Measurements from ENCODE around the gene ATP6V0B. TPM values are rescaled to one million over a fixed set of nuclear protein-coding genes. Genes with fewer than 3 reads are reported as not detected.

The ATP6V0B gene
- total and polyA plus RNA-seq, 2 of the 8 experiments (the other 6 are each of a cell fraction or from before 2014, with no cell fraction given): 105 to 308 TPM

- Histone ChIP-seq H2BK120ac (replicated peaks; ENCODE audit: low read depth, low read length) (no peak overlapping the region), H3K56ac (replicated peaks; ENCODE audit: insufficient read length, low read depth, low read length) (no peak overlapping the region), H2BK5ac (ENCODE audit: low read depth, low read length) (no peak overlapping the region), H3K9ac (replicated peaks in 1 of 4; ENCODE audit: extremely low read depth in 1 of 4, low read depth in 3 of 4, low read length in 3 of 4) (no peak overlapping the region), H3K23me2 (ENCODE audit: low read depth, low read length) (peaks cover 11% of the 10 kb centered on the region; the same call in 1 of the 2 replicates), H3K4me2 (ENCODE audit: insufficient read depth in 1 of 2, low read depth in 2 of 2, low read length in 2 of 2) (peak overlapping the region; percentile 89 to 93; a peak in 3 of 4 replicates), H3K4ac (replicated peaks; ENCODE audit: insufficient read length, low read depth, low read length) (no peak overlapping the region), H3K79me2 (ENCODE audit: control insufficient read depth in 1 of 2, insufficient read depth in 2 of 2, low read length in 2 of 2) (no peaks in the 10 kb centered on the region), H3K4me3 (ENCODE audit: extremely low read depth in 1 of 4, insufficient read depth in 2 of 4, low read depth in 3 of 4, low read length in 4 of 4) (peak overlapping the region in 1 of 4 experiments; percentile 69; a peak in 1 of 8 replicates), H2BK12ac (ENCODE audit: low read depth, low read length) (no peak overlapping the region), H3K36me3 (ENCODE audit: control insufficient read depth in 2 of 4, insufficient read depth in 4 of 4, low read length in 3 of 4) (no peaks in the 10 kb centered on the region; a peak in 1 of 8 replicates), H2BK20ac (ENCODE audit: low read length) (no peak overlapping the region), H2BK15ac (ENCODE audit: low read length) (no peak overlapping the region), H4K8ac (ENCODE audit: extremely low read depth, insufficient read depth, low read length) (peak overlapping the region; percentile 17; the same call in 1 of the 2 replicates), H3K27me3 (replicated peaks in 1 of 4; ENCODE audit: control insufficient read depth in 3 of 4, extremely low read depth in 1 of 4, insufficient read depth in 3 of 4, low read length in 3 of 4) (peaks cover 0 to 8% (median 4%) of the 10 kb centered on the region in 4 experiments; a peak in 4 of 7 replicates), H3K18ac (ENCODE audit: extremely low read depth, low read length) (no peak overlapping the region), H3K23ac (ENCODE audit: insufficient read length) (no peak overlapping the region), H2AFZ (ENCODE audit: low read length) (no peak overlapping the region), H3K9me3 (ENCODE audit: insufficient read depth in 2 of 2, low read depth in 1 of 2, low read length in 1 of 2) (no peaks in the 10 kb centered on the region), H3K14ac (ENCODE audit: insufficient read length) (no peak overlapping the region), H3K27ac (ENCODE audit: low read depth, low read length) (no peak overlapping the region), H2AK5ac (ENCODE audit: low read depth, low read length) (no peak overlapping the region), H4K91ac (replicated peaks; ENCODE audit: insufficient read length, low read length) (no peak overlapping the region), H4K20me1 (replicated peaks in 1 of 2; ENCODE audit: control insufficient read depth in 1 of 2, insufficient read depth in 2 of 2, low read length in 2 of 2) (peaks cover 7 to 8% of the 10 kb centered on the region in 2 experiments), H3K4me1 (replicated peaks in 1 of 4; ENCODE audit: control insufficient read depth in 3 of 4, insufficient read depth in 4 of 4, low read length in 3 of 4) (peaks cover 13 to 39% (median 31%) of the 10 kb centered on the region in 4 experiments), H3K79me1 (ENCODE audit: low read depth, low read length) (no peaks in the 10 kb centered on the region), H4K5ac (ENCODE audit: insufficient read length, low read depth, low read length) (no peak overlapping the region)
- ChIA-PET POLR2A (ENCODE audit: partially characterized antibody) (interaction anchor here (1.2 to 8.0 kb wide), 4 partner anchors 23 to 215 kb away, joined by 3 to 89 read pairs (median 8); no protein-coding TSS in a partner anchor), CTCF (ENCODE audit: partially characterized antibody) (interaction anchor here (1.0 to 18.6 kb wide), 12 partner anchors 8 to 169 kb away, joined by 3 to 618 read pairs (median 16); partner anchors contain the start of gene IPO13)
- FAIRE-seq: no peak
- 90% methylated on average over 8 of the region's 8 CpGs; no CpG with 5 or more reads in 1 of the 2 experiments for WGBS, 2 experiments (ENCODE audit: extremely low coverage in 1 of 2, insufficient coverage in 1 of 2, insufficient read length in 1 of 2, insufficient replicate concordance in 2 of 2, low coverage in 1 of 2, low lambda C conversion rate in 2 of 2, missing lambda C conversion rate in 1 of 2)
- no peak for DNase-seq (ENCODE audit: low read depth in 1 of 2, low spot score in 2 of 2)
- TF ChIP-seq SP2 (IDR thresholded peaks at IDR 0.05; ENCODE audit: low read length): no peak
- no peak for TF ChIP-seq SUZ12 (IDR thresholded peaks at IDR 0.05; ENCODE audit: low read length)
- no peak for TF ChIP-seq SP4 (IDR thresholded peaks at IDR 0.05; ENCODE audit: low read length)
- no peak for TF ChIP-seq EZH2 (IDR thresholded peaks at IDR 0.05; ENCODE audit: low read depth, low read length, severe bottlenecking)
- TF ChIP-seq, protein P1, sequence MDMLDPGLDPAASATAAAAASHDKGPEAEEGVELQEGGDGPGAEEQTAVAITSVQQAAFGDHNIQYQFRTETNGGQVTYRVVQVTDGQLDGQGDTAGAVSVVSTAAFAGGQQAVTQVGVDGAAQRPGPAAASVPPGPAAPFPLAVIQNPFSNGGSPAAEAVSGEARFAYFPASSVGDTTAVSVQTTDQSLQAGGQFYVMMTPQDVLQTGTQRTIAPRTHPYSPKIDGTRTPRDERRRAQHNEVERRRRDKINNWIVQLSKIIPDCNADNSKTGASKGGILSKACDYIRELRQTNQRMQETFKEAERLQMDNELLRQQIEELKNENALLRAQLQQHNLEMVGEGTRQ (IDR thresholded peaks at IDR 0.05; ENCODE audit: low read length): no peak
- TF ChIP-seq GABPA (IDR thresholded peaks at IDR 0.05; ENCODE audit: borderline replicate concordance, insufficient read depth, low read length): no peak
- no peak for TF ChIP-seq CHD1 (IDR thresholded peaks at IDR 0.05; ENCODE audit: low read depth, low read length)
- TF ChIP-seq, protein P2, sequence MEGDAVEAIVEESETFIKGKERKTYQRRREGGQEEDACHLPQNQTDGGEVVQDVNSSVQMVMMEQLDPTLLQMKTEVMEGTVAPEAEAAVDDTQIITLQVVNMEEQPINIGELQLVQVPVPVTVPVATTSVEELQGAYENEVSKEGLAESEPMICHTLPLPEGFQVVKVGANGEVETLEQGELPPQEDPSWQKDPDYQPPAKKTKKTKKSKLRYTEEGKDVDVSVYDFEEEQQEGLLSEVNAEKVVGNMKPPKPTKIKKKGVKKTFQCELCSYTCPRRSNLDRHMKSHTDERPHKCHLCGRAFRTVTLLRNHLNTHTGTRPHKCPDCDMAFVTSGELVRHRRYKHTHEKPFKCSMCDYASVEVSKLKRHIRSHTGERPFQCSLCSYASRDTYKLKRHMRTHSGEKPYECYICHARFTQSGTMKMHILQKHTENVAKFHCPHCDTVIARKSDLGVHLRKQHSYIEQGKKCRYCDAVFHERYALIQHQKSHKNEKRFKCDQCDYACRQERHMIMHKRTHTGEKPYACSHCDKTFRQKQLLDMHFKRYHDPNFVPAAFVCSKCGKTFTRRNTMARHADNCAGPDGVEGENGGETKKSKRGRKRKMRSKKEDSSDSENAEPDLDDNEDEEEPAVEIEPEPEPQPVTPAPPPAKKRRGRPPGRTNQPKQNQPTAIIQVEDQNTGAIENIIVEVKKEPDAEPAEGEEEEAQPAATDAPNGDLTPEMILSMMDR (IDR thresholded peaks at IDR 0.05; ENCODE audit: control extremely low read depth in 1 of 3, insufficient read depth in 1 of 3, low read depth in 1 of 3, low read length in 3 of 3): no peak
Measured at GRCh38 chr1:43937179-43937865, 37.4 kb upstream of the ATP6V0B start.
